Breast epithelium (tissue), 4 donors: Measurements from ENCODE around the gene FAM241B. TPM values are rescaled to one million over a fixed set of nuclear protein-coding genes. Genes with fewer than 3 reads are reported as not detected.

Experiments used
- DNase-seq, 2 donors: peaks; one replicate each; pipeline ENCODE4 v3.0.0-alpha.2; 2019; ENCODE audit warnings: low spot score in 2 of 2
- H3K27ac ChIP-seq, 2 donors: fragments of 200-600 bp; sonication (generic) in 1 of 2; one replicate each; pipeline ENCODE4 v1.5.1; 2016 to 2019; ENCODE audit warnings: mild to moderate bottlenecking in 1 of 2
- H3K27me3 ChIP-seq, 2 donors: fragments of 200-600 bp; sonication (generic) in 1 of 2; one replicate each; pipeline versions ENCODE4 v1.5.1 to v1.6.0; 2017 to 2019; ENCODE audit warnings: control low read depth in 1 of 2, mild to moderate bottlenecking in 1 of 2
- H3K36me3 ChIP-seq: fragments of 200-600 bp; one replicate; pipeline ENCODE4 v1.5.1; 2019
- H3K4me1 ChIP-seq, 2 donors: fragments of 200-600 bp; sonication (generic); one replicate each; pipeline ENCODE4 v1.5.1; 2016 to 2019; ENCODE audit warnings: control low read depth in 1 of 2
- H3K4me3 ChIP-seq, 3 donors: fragments of 200-600 bp; sonication (generic); 1 replicate in 2 of 3; 2 replicates in 1 of 3; pipeline ENCODE4 v1.5.1; 2016 to 2019; ENCODE audit warnings: mild to moderate bottlenecking in 3 of 3, moderate library complexity in 2 of 3
- H3K9me3 ChIP-seq, 2 donors: fragments of 200-600 bp; sonication (generic) in 1 of 2; one replicate each; pipeline ENCODE4 v1.5.1; 2016 to 2019; ENCODE audit warnings: control low read depth in 1 of 2
- POLR2A ChIP-seq: fragments of 450-650 bp; IDR thresholded peaks from one replicate; pipeline ENCODE4 v1.6.1; 2016; ENCODE audit warnings: antibody characterized with exemption, mild to moderate bottlenecking, moderate library complexity
- POLR2AphosphoS5 ChIP-seq, 3 donors: sonication (generic); formaldehyde crosslinking; IDR thresholded peaks; one replicate each; pipeline ENCODE4 v1.6.1; 2017; ENCODE audit warnings: antibody characterized with exemption in 3 of 3
- intact Hi-C: fragments of 100-400 bp; cut with DNase I; formaldehyde crosslinking; loops from one replicate; pipeline ENCODE4 v1.15.1; 2023; ENCODE audit warnings: low total_unique reads
- total RNA-seq, 3 donors: library from RNA; depleted of rRNA; stranded (reverse); fragments of >200 nt; gene quantifications; one replicate each; pipeline ENCODE4 v1.1.0, GENCODE V29; 2016
- TF ChIP-seq, protein P1 (sequence below), 3 donors: fragments of 450-650 bp; IDR thresholded peaks; one replicate each; pipeline ENCODE4 v1.5.1; 2016 to 2017; ENCODE audit warnings: antibody characterized with exemption in 3 of 3, mild to moderate bottlenecking in 3 of 3, moderate library complexity in 3 of 3

Gene FAM241B
- total RNA-seq, 3 donors from 2014 or later = 0.48 to 8.5 (median 6.2) TPM

DNA sequence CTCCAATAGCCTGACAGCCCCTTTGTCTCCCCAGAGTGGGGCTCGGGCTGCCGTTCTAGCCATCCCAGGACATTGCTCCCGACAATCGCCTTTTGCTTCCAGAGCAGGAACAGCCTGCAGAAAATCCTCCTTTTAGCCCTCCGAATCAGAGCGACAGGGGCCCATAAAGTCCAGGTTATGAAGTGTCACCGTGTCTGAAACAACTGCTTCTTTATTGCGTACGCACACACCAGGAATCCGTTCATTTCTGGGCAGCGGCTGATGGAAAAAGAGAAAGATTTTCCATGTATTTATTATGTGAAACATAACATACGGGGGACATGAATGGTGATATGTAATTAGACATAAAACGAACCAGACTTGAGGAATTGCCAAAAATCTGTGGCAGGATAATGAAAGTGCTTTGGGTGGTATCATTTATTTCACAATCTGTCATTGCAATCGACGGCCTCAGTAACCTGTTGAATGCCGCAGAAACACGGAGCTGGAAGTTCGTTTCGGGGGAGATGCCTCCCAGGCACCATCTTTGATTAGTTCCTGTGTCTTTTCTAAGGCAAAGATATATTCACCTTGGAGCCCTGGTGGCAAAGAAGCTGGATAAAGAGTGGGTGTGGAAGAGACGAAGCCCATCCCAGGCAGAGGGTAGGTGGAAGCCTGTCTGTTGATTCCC lies 48.1 kb downstream of the FAM241B start:
- Histone ChIP-seq H3K4me3 (no peak overlapping the region), H3K4me1 (no peaks in the 10 kb centered on the region), H3K36me3 (no peaks in the 10 kb centered on the region), H3K27ac (no peak overlapping the region), H3K27me3 (no peaks in the 10 kb centered on the region), H3K9me3 (no peaks in the 10 kb centered on the region)
- DNase-seq = no peak
- TF ChIP-seq POLR2A = no peak
- no peak for TF ChIP-seq POLR2AphosphoS5 (IDR thresholded peaks at IDR 0.05)
- TF ChIP-seq, protein P1, sequence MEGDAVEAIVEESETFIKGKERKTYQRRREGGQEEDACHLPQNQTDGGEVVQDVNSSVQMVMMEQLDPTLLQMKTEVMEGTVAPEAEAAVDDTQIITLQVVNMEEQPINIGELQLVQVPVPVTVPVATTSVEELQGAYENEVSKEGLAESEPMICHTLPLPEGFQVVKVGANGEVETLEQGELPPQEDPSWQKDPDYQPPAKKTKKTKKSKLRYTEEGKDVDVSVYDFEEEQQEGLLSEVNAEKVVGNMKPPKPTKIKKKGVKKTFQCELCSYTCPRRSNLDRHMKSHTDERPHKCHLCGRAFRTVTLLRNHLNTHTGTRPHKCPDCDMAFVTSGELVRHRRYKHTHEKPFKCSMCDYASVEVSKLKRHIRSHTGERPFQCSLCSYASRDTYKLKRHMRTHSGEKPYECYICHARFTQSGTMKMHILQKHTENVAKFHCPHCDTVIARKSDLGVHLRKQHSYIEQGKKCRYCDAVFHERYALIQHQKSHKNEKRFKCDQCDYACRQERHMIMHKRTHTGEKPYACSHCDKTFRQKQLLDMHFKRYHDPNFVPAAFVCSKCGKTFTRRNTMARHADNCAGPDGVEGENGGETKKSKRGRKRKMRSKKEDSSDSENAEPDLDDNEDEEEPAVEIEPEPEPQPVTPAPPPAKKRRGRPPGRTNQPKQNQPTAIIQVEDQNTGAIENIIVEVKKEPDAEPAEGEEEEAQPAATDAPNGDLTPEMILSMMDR (IDR thresholded peaks at IDR 0.05) = no peak
- intact Hi-C loops = no loop called here

DNA sequence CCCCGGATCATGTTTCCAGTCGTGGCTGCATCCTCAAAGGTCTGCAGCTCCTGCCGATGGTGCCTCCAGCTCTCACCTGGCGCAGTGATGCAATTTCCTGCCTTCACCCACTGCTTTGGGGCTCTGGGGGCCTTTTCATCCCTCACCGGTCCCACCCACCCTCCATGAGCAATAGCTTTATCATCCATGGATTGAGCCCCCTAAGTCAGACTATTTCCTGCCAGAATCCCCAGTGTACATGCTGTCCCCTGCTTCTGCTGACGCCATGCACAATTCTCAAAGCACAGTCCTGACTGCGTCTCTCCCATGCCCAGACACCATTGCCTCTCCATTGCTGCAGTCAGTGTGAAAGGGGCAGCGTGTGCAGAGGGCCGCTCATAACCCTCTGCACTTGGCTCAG lies 49.7 kb downstream of the FAM241B start:
- Histone ChIP-seq H3K27ac (no peak overlapping the region), H3K27me3 (no peaks in the 10 kb centered on the region), H3K36me3 (no peaks in the 10 kb centered on the region), H3K4me1 (no peaks in the 10 kb centered on the region), H3K4me3 (no peak overlapping the region), H3K9me3 (no peaks in the 10 kb centered on the region)
- TF ChIP-seq POLR2A (no peak), POLR2AphosphoS5 (IDR thresholded peaks at IDR 0.05) (no peak)
- TF ChIP-seq, protein P1 (IDR thresholded peaks at IDR 0.05) = no peak
- DNase-seq = no peak
- intact Hi-C loops = no loop called here

DNA sequence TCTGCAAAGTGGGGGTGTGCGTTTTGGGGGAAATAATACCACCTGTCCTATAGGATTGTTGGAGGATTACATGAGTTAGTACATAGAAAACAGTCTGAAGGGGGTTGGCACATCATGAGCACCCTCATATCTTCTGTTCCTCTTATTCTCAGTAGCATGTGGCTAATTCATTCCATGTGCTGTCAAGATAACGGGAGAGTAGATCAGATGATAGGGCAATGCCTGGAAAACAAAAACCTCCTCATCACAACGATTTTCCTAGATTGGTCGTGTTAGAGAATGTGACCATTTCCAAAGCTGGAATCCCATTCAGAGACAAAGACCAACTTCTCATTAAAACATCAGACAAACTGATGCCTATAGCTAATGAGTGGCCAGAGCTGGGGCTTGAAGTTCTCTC lies 50.6 kb downstream of the FAM241B start:
- Histone ChIP-seq H3K4me1 (no peaks in the 10 kb centered on the region), H3K4me3 (no peak overlapping the region), H3K27ac (no peak overlapping the region), H3K9me3 (no peaks in the 10 kb centered on the region), H3K36me3 (no peaks in the 10 kb centered on the region), H3K27me3 (no peaks in the 10 kb centered on the region)
- intact Hi-C loops = no loop called here
- DNase-seq = no peak
- TF ChIP-seq, protein P1 (IDR thresholded peaks at IDR 0.05) = no peak
- TF ChIP-seq POLR2A = no peak
- no peak for TF ChIP-seq POLR2AphosphoS5 (IDR thresholded peaks at IDR 0.05)

DNA sequence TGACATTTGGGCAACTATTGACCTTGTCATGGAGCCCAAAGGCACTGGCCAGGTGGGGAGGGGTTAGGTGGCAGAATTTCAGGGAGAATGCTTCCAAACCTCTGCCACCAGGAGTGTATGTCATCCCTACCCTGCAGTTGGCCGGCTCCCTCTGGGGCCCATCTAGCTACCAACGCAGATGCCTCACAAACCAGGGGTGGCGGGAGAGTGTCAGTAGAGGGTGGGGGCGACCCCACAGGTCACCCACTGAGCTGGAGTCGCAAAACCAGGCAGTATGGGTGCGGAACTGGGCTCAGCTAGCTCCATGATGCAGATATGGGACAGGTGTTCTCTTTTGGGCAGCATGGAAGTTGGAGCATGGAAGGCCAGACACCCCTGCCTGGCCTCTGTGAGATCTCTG lies 51.4 kb downstream of the FAM241B start:
- Histone ChIP-seq H3K36me3 (no peaks in the 10 kb centered on the region), H3K9me3 (no peaks in the 10 kb centered on the region), H3K27me3 (no peaks in the 10 kb centered on the region), H3K27ac (no peak overlapping the region), H3K4me3 (no peak overlapping the region), H3K4me1 (no peaks in the 10 kb centered on the region)
- TF ChIP-seq POLR2A (no peak), POLR2AphosphoS5 (IDR thresholded peaks at IDR 0.05) (no peak)
- TF ChIP-seq, protein P1 (IDR thresholded peaks at IDR 0.05) = no peak
- intact Hi-C loops = no loop called here
- DNase-seq = no peak

DNA sequence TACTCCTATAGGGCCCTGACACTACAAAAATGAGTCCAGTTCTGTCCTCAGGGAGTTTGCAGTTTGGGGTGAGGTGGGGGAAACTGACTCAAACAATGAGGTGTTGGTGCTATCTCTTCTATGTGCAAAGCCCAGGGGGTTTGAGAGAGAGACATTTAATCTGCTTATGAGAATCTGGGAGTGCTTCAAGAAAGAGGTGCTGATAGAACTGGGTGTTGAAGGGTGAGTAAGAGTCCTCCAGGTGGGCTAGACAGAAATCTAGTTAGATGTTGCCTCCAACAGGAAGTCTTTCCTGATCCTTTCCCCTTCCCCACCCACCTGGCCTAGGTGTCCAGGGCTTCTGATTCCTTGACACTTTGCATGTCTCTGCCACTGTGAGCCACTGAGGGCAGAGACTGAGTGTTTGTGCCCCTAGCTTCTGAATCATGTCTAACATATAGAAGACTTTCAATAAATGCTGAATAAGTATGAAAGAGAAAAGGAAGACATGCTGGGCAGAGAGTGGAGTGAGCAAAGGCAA lies 53.0 kb downstream of the FAM241B start:
- DNase-seq = no peak
- intact Hi-C loops = loop anchor here (2.0 kb wide), 1 partner anchor 180 kb away; no protein-coding TSS in a partner anchor
- Histone ChIP-seq H3K36me3 (no peaks in the 10 kb centered on the region), H3K9me3 (no peaks in the 10 kb centered on the region), H3K27me3 (no peaks in the 10 kb centered on the region), H3K4me1 (no peaks in the 10 kb centered on the region), H3K27ac (no peak overlapping the region), H3K4me3 (no peak overlapping the region)
- TF ChIP-seq POLR2AphosphoS5 (IDR thresholded peaks at IDR 0.05) (no peak), POLR2A (no peak)
- TF ChIP-seq, protein P1 (IDR thresholded peaks at IDR 0.05) = no peak
